NCI-H446 (cell line): ENCODE measurements around the gene INSL3.
A peak's percentile ranks its signal among the peaks of the same experiment; 100 is the strongest.
"Not testable (repeated sequence)": the region's sequence is repeated elsewhere in the genome, so short reads cannot be mapped to it uniquely, and the experiment has no call there.

Experiments
- DNase-seq, 2 experiments: peaks; one replicate each; lab custom pipeline; 2025; lab: John Stamatoyannopoulos, UW

Gene INSL3

DNA sequence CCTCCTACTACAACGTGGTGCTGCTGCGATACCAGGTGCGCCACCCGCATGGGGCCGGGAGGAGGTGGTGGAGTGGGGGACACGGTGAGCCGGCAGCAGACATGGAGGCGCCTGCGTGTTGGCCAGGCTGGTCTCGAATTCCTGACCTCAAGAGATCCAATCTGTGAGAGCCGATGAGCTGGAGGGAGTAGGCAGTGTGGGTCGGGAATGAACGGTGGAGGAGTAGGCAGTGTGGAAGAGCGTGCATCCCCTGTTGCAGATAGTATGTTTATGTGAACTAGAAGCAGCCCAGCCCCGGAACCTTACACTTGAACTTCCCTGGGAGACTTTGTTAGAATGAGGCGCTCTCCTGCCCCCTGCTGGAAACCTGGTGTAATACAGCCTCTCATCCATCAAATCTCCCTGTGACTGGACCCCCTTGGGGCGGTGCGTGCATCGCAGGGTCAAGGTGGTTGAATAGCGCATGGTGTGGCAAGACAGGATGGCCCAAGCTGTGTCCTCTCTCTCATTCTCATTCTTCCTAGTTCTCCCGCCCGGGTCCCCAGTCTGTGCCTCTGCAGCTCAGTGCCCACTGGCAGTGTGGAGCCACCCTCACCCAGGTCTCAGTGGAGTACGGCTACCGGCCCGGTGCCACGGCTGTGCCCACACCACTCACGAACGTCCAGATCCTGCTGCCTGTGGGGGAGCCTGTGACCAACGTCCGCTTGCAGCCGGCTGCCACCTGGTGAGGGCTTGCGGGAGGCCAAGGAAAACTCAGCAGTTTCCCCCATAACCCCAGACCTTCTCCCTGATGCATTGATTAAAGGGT, 36.9 kb downstream of the INSL3 start:
- DNase-seq: peak; percentile 64 to 70

DNA sequence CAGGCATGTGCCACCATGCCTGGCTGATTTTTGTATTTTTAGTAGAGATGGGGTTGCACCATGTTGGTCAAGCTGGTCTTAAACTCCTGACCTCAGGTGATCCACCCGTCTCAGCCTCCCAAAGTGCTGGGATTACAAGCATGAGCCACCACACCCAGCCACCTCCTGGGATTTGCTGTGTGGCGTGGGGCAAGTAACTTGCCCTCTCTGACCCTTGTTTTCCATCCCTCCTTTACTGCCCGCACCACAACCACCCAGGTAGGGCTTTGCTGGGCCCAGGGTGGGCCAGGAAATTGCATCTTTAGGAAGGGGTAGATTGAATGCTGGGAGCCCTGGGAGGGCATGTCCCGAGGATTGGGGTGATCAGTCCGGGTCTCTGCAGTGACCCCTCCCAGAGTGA, 37.6 kb downstream of the INSL3 start:
- not testable (repeated sequence) for DNase-seq

DNA sequence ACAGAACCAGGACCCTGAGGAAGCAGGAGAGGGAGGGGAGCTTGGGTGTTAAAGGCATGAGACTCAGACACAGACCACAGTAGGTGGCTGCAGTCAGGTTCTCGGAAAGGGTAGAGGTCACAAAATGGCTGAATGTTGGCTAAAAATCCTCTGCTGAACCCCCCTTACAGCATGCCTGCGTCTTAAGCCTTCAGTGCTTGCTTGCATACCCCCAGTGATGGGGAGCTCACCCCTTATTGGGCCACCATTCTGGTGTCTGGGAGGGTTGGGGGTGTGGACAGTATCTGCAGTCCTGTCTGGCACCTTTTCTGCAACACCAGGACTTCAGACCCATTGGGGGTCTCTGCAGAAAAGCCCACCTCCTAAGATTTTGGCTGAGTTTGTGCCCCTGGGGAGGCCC, 40.5 kb downstream of the INSL3 start:
- no peak for DNase-seq

DNA sequence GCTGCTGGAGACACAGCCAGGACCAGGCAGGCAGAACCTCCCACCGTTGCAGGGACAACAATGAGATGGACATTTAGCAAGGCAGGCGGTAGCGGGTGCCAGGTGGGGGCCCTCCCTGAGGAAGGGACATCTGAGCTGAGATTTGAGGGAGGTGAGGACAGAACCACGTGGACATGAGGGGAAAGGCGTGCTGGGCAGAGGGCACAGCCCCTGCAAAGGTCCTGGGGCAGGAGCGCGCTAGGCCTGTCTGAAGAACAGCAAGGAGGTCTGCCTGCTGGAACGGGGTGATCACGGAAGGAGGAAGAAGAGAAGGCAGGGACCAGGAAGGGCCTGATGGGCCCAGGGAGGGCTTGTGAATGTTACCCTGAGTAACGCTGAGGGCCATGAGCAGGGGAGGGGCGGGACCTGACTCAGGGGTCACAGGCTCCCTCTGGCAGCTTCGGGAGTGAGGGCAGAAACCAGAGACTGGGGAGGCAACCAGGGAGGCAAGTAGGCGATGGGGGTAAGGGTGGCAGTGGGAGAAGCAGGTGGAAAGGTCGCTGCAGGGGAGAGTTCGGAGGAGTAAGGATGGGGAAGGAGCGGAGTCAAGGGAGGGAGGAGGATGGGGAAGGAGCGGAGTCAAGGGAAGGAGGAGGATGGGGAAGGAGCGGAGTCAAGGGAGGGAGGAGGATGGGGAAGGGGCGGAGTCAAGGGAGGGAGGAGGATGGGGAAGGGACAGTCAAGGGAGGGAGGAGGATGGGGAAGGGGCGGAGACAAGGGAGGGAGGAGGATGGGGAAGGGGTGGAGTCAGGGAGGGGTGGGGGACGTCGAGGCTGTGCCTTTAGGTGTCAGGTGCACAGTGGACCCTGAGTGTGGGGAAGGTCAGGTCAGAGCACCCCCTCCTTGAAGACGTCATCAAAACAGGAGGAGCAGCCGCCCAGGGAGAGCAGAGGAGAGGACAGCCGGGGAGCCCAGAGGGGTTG, 42.1 kb downstream of the INSL3 start:
- DNase-seq: no peak

DNA sequence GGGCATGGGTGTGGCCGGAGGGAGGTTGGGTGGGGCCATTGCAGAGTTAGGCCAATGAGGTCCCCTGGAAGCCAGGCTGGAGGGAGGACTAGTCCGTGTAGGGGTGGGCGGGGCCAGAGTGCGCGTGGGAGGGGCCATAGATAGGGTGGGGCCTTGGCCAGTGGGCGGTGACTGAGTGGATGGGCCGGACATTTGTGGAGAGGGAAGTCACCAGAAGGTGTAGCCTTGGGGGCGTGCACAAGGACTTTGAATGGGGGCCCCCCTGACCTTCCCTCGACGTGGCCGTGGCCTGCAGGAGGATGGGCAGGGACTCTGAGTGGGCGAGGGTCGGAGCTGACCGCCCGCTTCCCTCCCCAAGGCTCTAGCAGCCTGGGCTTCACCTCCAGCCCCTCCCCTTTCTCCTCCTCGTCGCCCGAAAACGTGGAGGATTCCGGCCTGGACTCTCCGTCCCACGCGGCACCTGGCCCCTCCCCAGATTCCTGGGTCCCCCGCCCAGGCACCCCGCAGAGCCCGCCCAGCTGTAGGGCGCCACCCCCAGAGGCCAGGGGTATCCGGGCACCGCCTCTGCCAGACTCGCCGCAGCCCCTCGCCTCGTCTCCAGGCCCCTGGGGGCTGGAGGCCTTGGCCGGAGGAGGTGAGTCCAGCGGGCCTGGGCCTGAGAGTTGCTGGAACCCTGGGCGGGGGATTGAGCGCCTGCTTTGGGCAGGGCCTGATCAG, 42.9 kb downstream of the INSL3 start:
- DNase-seq: no peak

DNA sequence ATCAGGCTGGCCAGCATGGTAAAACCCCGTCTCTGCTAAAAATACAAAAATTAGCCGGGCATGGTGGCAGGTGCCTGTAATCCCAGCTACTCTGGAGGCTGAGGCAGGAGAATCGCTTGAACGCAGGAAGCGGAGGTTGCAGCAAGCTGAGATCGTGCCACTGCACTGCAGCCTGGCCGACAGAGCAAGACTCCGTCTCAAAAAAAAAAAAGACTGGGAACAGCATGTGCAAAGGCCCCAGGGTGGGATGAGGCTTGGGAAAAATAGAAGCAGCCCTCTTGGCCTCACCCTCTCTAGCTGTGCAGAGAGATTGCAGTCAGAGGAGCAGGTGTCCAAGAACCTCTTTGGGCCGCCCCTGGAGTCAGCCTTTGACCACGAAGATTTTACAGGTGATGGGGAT, 43.5 kb downstream of the INSL3 start:
- not testable (repeated sequence) for DNase-seq

DNA sequence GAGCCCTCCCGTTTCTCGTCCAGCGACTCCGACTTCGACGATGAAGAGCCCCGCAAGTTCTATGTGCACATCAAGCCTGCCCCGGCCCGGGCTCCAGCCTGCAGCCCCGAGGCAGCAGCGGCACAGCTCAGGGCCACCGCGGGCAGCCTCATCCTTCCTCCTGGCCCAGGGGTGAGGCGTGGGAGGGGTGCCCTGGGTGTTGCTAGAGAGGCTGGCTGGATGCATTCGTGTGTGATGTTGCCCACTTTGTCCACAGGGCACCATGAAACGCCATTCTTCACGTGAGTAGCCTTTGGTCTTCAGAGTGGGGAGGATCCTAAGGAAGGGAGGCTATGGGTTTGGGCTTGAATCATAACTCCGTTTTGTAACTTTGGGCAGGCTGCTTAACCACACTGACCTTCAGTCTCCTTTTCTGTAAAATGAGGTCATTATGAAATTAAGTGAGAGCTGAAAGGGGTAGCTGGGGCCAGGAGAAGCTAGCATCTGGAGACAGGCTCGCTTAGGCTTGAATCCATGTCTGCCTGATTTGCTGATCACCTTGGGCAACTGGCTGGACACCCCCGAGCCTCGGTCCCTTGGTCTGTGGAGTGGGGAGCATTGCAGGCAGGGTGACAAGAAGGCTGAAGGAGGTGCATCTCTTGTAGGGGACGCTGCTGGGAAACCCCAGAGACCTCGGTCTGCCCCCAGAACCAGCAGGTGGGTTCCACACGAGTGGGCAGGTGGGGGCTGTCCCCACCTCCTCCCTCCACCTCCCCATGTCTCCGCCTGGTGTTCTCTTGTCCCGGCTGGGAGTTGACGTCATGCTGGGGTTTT, 45.1 kb downstream of the INSL3 start:
- no peak for DNase-seq

DNA sequence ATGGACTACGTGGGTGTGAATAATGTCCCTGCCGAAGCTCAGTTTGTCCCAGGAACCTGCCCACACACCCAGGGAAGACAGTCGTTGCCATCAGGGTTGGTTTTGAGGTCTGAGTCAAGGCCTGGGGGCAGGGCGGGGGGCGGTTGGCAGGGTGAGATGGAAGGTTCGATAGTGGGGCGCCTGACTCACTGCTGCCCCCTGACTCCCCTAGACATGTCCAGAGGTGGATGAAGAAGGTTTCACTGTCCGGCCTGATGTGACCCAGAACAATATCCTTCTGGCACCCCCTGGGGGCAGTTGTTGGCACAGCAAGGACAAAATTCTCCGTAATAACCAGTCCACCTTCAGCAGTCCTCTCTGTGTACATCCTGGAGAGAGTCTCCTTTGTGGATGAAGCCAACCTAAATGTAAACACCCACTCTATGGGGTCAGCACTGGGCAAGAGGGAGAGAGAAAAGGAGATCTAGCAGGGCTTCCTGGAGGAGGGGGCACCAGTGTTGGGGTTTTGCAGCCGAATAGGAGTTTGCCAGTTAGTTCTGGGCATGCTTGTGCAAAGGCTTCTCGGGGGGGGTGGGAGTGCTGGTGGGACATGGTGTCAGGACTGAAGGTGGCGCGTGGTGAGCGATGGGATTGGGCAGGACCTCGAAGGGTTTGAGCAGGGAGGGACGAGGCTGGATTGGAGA, 45.9 kb downstream of the INSL3 start:
- no peak for DNase-seq

DNA sequence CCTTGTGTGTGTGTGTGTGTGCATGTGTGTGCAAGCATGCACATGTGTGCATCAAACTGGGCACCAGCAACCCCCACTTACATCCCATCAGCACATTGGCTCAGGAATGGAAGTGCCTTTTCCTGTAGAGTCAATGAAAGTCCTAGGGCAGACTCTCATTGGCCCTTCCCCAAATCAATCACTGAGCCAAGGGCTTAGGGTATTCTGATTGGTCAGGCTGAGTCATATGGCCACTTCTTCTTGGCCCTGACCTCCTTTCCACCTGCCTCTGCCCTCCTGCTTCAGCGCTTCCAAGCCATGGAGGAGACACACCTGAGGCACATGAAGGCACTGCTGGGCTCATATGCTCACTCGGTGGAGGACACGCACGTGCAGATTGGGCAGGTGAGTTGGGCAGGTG, 49.1 kb downstream of the INSL3 start:
- peak in 1 of 2 experiments; percentile 32 for DNase-seq

DNA sequence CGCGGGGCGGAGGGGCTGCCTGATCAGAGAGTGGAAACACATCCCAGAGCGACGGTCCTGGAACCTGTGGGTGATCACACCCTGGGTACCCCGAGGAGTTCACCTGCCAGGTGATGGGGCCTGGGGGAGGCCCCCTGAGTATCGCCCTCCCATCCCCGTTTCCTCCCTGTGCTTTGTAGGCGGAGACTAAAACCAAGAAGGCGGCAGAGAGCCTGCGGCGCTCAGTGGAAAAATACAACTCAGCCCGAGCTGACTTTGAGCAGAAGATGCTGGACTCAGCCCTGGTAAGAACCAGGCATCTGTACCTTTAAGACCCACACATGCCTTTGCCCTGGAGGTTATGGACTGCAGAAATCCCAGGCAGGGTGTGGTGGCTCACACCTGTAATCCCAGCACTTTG, 50.7 kb downstream of the INSL3 start:
- DNase-seq: no peak

DNA sequence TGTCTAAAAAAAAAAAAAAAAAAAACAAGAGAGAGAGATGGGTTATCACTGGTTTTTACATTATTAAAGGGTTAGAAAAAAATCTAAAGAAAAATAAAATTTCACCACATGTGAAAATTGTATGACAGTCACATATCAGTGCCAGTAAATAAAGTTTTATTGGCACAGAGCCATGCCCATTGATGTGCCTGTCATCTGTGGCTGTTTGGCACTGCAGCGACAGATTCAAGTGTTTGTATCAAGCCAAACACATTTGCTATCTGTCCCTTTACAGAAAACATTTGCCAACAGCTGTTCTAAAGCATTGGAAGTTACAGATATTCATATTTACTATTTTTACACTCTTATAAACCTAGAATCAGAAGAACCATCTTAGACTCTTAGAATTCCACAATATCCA, 53.8 kb downstream of the INSL3 start:
- no peak for DNase-seq

DNA sequence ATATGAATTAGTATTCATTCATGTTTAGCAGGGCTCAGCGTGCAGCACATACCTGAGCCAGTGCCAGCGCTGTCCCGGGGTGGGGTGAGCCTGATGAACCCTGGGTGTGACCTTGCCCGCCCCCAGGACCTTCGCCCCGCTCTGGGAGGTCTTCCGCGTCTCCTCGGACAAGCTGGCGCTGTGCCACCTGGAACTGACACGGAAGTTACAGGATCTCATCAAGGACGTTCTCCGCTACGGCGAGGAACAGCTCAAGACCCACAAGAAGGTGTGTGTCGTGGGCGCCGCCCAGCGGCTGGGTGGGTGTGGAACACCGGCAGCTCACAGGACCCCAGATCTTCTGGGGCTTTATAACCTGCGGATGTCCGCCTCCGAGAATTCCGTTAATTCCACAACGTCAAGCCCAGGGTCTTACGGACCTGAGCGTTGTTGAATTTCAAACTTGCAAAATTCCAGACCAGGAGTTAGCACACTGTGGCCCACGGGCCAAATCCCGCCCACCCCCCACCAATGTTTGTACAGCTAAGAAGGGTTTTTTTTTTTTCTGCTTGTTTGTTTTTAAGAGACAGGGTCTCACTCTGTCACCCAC, 54.7 kb downstream of the INSL3 start:
- peak; percentile 54 to 85 for DNase-seq
